PFSK-1 (cell line): ENCODE results near the gene BMP7.

Experiments
- FOXP2 ChIP-seq: optimal IDR thresholded peaks from 2 replicates; pipeline ENCODE3; 2011; ENCODE audit warnings: borderline replicate concordance, control low read depth, inconsistent platforms; ENCODE audit not compliant: insufficient read depth; ENCODE audit errors: extremely low read length, extremely low read depth
- POLR2AphosphoS5 ChIP-seq: IDR thresholded peaks from 2 replicates; pipeline ENCODE4 v1.6.1; 2012; ENCODE audit warnings: low read depth, mild to moderate bottlenecking, control low read depth, low read length, moderate library complexity
- SIN3A ChIP-seq: IDR thresholded peaks from 2 replicates; pipeline ENCODE4 v1.6.1; 2012; ENCODE audit warnings: mild to moderate bottlenecking, low read length, moderate library complexity, borderline replicate concordance; ENCODE audit not compliant: insufficient read depth
- TF ChIP-seq, protein P1 (sequence below), 2 experiments: IDR thresholded peaks; 2 replicates each; pipeline versions ENCODE4 v1.6.1 to v1.8.0; 2011 to 2012; ENCODE audit warnings: low read depth in 2 of 2, low read length in 2 of 2, control low read depth in 1 of 2, inconsistent platforms in 1 of 2, mild to moderate bottlenecking in 1 of 2, moderate library complexity in 1 of 2; ENCODE audit not compliant: insufficient read depth in 1 of 2

GRCh38 chr20:57288651-57289277 lies 22.3 kb upstream of the BMP7 start:
- no peak for TF ChIP-seq FOXP2
- TF ChIP-seq, protein P1, sequence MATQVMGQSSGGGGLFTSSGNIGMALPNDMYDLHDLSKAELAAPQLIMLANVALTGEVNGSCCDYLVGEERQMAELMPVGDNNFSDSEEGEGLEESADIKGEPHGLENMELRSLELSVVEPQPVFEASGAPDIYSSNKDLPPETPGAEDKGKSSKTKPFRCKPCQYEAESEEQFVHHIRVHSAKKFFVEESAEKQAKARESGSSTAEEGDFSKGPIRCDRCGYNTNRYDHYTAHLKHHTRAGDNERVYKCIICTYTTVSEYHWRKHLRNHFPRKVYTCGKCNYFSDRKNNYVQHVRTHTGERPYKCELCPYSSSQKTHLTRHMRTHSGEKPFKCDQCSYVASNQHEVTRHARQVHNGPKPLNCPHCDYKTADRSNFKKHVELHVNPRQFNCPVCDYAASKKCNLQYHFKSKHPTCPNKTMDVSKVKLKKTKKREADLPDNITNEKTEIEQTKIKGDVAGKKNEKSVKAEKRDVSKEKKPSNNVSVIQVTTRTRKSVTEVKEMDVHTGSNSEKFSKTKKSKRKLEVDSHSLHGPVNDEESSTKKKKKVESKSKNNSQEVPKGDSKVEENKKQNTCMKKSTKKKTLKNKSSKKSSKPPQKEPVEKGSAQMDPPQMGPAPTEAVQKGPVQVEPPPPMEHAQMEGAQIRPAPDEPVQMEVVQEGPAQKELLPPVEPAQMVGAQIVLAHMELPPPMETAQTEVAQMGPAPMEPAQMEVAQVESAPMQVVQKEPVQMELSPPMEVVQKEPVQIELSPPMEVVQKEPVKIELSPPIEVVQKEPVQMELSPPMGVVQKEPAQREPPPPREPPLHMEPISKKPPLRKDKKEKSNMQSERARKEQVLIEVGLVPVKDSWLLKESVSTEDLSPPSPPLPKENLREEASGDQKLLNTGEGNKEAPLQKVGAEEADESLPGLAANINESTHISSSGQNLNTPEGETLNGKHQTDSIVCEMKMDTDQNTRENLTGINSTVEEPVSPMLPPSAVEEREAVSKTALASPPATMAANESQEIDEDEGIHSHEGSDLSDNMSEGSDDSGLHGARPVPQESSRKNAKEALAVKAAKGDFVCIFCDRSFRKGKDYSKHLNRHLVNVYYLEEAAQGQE (IDR thresholded peaks at IDR 0.05; ENCODE audit: insufficient read depth in 1 of 2, low read depth in 2 of 2, low read length in 2 of 2): no peak
- no peak for TF ChIP-seq POLR2AphosphoS5
- TF ChIP-seq SIN3A: no peak
